T47D (cell line): ENCODE data around the gene MBOAT1.
A peak's percentile ranks its signal among the peaks of the same experiment; 100 is the strongest.

ENCODE experiments used
- DNase-seq, 2 experiments: peaks; one replicate each; pipeline versions ENCODE4 v3.0.0 to v3.0.0-alpha.2; 2011 to 2012; ENCODE audit warnings: low read depth in 1 of 2, low spot score in 1 of 2
- JUND ChIP-seq: IDR thresholded peaks from 2 replicates; pipeline ENCODE4 v1.6.1; 2012; ENCODE audit warnings: low read depth
- in situ Hi-C: cut with HindIII; loops from 2 replicates; pipeline ENCODE4 v1.10.0; 2016; ENCODE audit warnings: low sequenced_read_pairs, low pct_unique_long_range_greater_than_20kb

MBOAT1 gene

GRCh38 chr6:20109526-20109925 lies 102.7 kb downstream of the MBOAT1 start:
- no peak for TF ChIP-seq JUND
- in situ Hi-C loops = no loop called here
- no peak for DNase-seq

GRCh38 chr6:20105838-20106237 lies 106.4 kb downstream of the MBOAT1 start:
- in situ Hi-C loops = no loop called here
- DNase-seq = no peak
- TF ChIP-seq JUND = no peak

GRCh38 chr6:20104696-20105095 lies 107.6 kb downstream of the MBOAT1 start:
- no peak for DNase-seq
- in situ Hi-C loops = no loop called here
- no peak for TF ChIP-seq JUND

DNA sequence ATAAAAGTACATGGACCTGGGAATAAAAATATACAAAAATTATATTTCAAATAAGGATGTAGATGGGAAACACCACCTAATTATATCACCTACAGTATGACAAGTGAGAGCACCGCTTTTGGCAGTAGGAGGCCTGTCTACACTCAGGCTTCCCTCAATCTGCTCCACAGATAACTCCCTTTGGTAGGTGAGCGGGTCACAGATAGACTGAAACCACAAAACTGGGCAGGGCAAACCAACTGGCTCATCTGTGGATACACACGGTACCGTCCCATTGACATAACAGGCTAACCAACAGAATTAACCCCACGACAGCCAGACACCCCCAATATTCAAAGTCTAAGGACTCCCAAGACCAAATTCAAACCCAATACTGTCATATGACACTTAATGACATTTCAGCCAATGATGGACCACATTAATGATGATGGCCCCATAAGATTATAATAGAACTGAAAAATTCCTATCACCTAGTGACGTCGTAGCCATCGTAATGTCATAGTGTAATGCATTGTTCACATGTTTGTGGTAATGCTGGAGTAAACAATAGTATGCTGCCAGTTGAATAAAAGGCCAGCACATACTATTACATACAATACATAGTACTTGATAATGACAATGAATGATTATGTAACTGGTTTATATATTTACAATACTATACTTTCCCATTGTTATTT lies 109.7 kb downstream of the MBOAT1 start:
- no peak for DNase-seq
- in situ Hi-C loops = no loop called here
- TF ChIP-seq JUND = no peak

DNA sequence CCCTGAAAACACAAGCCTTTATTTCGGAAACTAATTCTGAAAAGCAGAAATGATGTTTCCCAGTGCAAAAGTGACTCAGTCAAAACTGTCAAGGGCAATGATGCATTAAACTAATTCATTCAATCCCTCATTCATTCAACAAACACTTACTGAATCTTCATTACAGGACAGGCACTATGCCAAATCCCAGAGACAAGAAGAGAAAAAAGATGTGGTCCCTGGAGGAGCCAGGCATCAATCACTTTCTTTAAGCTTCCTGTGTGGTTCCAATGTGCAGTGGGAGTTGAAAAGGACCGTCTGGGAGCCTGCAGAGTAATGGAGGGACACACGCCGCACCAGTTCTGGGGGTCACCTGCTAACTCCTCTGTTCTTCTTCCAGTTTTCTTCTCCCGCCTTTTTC lies 113.1 kb downstream of the MBOAT1 start:
- in situ Hi-C loops = no loop called here
- no peak for TF ChIP-seq JUND
- DNase-seq = no peak

DNA sequence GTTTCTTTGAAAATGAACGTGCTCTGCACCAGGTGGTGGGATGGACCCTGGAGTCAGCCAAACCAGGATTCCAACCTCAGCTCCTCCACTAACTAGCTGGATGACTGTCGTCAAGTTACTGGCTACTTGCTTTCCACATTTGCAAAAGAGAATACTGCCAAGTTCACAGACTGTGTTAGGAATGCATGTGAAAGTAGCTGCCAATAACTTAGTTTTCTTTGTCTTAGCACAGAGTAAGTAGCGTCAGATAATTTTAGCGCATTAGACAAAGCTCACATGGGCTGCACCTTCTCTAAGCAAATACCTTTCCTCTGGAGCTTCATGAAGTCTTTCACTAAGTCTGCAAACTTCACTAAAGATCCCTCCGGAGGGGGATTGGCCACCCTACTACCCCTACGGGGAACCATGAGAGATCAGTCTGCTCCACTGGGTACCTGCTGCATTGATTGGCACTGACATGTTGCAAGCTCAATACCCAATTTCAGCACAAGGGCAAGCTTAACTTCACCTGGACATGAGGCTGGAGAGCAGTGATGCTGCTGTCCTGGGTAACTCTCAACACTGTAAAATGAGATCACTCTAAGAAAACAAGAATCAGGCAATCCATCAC lies 113.9 kb downstream of the MBOAT1 start:
- TF ChIP-seq JUND = no peak
- in situ Hi-C loops = no loop called here
- DNase-seq = no peak

DNA sequence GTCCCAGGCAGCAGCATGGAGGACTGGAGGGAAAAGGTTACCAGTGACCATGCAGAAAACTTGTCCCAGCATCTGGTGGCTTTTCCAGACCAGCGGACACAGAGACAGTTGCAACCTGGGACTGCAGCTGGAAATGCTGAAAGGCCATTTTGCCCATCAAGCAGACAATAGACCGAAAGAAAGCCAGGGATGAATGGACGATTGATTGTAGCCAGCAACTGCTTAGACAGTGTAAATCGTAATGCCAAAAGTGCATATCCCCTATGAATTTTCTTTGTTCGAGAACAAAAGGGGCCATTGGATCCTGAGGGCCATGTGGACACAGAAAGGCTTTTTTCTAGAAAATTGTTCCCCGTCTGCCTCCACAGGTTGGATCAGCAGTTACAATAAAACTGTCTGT lies 115.7 kb downstream of the MBOAT1 start:
- in situ Hi-C loops = no loop called here
- no peak for TF ChIP-seq JUND
- DNase-seq = no peak

DNA sequence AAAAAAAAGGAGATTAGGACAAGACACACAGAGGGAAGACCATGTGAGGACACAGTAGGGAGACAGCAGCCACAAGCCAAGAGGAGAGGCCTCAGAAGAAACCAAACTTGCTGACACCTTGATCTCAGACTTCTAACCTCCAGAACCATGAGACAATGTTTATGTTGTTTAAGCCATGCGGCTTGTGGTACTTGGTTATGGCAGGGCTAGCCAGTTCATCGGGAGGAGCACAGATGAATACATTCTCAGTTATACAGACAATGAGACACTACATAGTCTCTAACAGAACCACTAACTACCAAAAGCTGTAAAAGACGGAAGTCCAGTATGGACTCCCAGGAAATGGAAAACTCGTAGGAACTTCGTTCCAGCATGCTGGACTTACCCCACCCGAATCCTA lies 116.8 kb downstream of the MBOAT1 start:
- in situ Hi-C loops = no loop called here
- no peak for TF ChIP-seq JUND

DNA sequence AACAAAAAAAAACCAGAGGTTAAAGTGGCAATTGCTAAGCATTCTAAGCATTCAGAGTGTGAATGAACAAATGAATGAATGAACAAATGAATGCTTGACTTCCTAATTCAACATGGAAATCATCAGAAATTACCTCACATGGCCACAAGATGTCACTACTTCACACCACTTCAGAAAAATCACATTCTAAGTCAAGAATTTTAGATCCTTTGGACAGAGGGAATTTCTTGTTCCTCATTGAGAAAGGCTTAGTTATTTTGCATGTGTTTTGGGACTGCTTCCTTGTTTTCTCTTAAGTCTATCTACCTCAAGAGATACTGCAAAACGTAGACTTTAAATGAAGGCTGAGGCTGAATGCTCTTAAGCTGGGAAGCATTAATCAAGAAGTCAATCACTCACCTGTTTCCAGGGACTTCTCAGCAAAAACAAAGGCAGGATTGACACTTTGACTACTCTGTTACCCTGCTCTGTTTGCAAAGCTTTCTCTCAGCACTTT lies 120.2 kb downstream of the MBOAT1 start:
- DNase-seq = peak; percentile 7 to 77
- in situ Hi-C loops = no loop called here
- no peak for TF ChIP-seq JUND

More for the DNA sequence above, 116.8 kb downstream of the MBOAT1 start:
- no peak for DNase-seq

DNA sequence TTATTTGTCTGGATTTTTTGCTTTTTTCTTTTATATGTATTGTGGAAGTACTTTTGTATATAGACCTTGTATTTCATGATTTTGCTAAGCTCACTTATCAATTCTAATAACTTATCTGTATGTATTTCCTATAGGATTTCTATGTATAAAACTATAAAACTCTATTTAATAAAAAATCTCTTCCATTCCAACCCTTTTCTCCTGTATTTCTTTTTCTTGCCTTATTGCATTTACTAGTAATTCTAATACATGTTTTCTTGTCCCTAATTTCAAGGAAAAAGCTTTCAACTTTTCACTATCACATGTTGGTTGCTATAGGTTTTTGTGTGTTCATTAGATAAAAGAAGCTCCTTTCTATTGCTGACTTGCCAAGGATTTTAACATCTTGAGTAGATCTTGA lies 125.3 kb downstream of the MBOAT1 start:
- no peak for DNase-seq
- in situ Hi-C loops = no loop called here

DNA sequence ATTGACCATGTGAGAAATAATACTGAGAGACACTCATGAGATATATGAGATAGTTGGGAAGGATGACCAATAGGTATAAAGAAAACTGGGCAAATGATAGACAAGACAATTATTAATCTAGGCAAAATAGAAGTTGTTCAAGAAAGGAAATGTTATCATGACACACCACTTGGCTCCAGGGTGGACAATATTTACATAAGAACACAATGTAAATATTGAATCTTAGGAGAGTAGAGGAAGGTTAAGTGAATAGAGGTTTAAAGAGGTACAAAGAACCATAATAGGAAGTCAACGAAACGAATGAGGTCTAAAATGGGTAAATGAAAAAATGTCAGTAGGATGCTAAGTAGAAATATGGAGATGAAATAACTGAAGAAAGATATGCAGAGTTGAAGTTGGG lies 126.5 kb downstream of the MBOAT1 start:
- in situ Hi-C loops = no loop called here
- TF ChIP-seq JUND = no peak
- peak in 1 of 2 experiments; percentile 31 for DNase-seq

More for the DNA sequence above, 125.3 kb downstream of the MBOAT1 start:
- no peak for TF ChIP-seq JUND

GRCh38 chr6:20084411-20084810 lies 127.9 kb downstream of the MBOAT1 start:
- no peak for TF ChIP-seq JUND
- in situ Hi-C loops = no loop called here
- DNase-seq = no peak

GRCh38 chr6:20071998-20072397 lies 140.3 kb downstream of the MBOAT1 start:
- in situ Hi-C loops = no loop called here
- DNase-seq = no peak
- TF ChIP-seq JUND = no peak
